Measurements from ENCODE around the gene STON1.
"Not testable (repeated sequence)": the region's sequence is repeated elsewhere in the genome, so short reads cannot be mapped to it uniquely, and the experiment has no call there.

STON1 gene

GRCh38 chr2:48574353-48575287 is 44.7 kb downstream of the STON1 start:
- no peak for DNase-seq

- DNase-seq: no peak
Observed at GRCh38 chr2:48578313-48578712, 48.4 kb downstream of the STON1 start.

- DNase-seq: no peak
Observed at GRCh38 chr2:48583961-48584360, 54.0 kb downstream of the STON1 start.

- DNase-seq: no peak
Observed at GRCh38 chr2:48584551-48584950, 54.6 kb downstream of the STON1 start.

GRCh38 chr2:48586433-48586832 is 56.5 kb downstream of the STON1 start:
- no peak for DNase-seq

- DNase-seq: no peak
Observed at GRCh38 chr2:48587560-48587959, 57.6 kb downstream of the STON1 start.

GRCh38 chr2:48587961-48588360 is 58.0 kb downstream of the STON1 start:
- DNase-seq: no peak

- DNase-seq: no peak
Observed at GRCh38 chr2:48588745-48589144, 58.8 kb downstream of the STON1 start.

- peak; percentile 68 for DNase-seq
Observed at GRCh38 chr2:48589170-48589767, 59.3 kb downstream of the STON1 start.

- DNase-seq: no peak
Observed at GRCh38 chr2:48590017-48590416, 60.1 kb downstream of the STON1 start.

- no peak for DNase-seq
Observed at GRCh38 chr2:48592067-48592466, 62.1 kb downstream of the STON1 start.

GRCh38 chr2:48596751-48597150 is 66.8 kb downstream of the STON1 start:
- DNase-seq: not testable (repeated sequence)

GRCh38 chr2:48597492-48597891 is 67.5 kb downstream of the STON1 start:
- no peak for DNase-seq

GRCh38 chr2:48600204-48600813 is 70.4 kb downstream of the STON1 start:
- DNase-seq: peak; percentile 74

GRCh38 chr2:48600917-48601316 is 71.0 kb downstream of the STON1 start:
- no peak for DNase-seq

- peak; percentile 65 for DNase-seq
Observed at GRCh38 chr2:48601349-48601748, 71.4 kb downstream of the STON1 start.

- DNase-seq: no peak
Observed at GRCh38 chr2:48605482-48606175, 75.7 kb downstream of the STON1 start.

GRCh38 chr2:48607307-48608014 is 77.5 kb downstream of the STON1 start:
- DNase-seq: no peak

GRCh38 chr2:48613211-48613610 is 83.3 kb downstream of the STON1 start:
- no peak for DNase-seq

- not testable (repeated sequence) for DNase-seq
Observed at GRCh38 chr2:48614581-48614980, 84.6 kb downstream of the STON1 start.

GRCh38 chr2:48617618-48618017 is 87.7 kb downstream of the STON1 start, which contains the start of gene GTF2A1L:
TSS of gene GTF2A1L (plus strand) at chr2:48617856. CDS start at chr2:48617875, 19 bp downstream.
- no peak for DNase-seq

GRCh38 chr2:48619526-48619925 is 89.6 kb downstream of the STON1 start:
- no peak for DNase-seq

Data from midbrain (tissue), 1 donor.